H1 (cell line): ENCODE data around the gene LRBA. TPM values are rescaled to one million over a fixed set of nuclear protein-coding genes. Genes with fewer than 3 reads are reported as not detected.
A peak's percentile ranks its signal among the peaks of the same experiment; 100 is the strongest.

ENCODE experiments used
- CTCF ChIA-PET: fragments of 300-600 bp; sonication (Branson Sonifier 250); formaldehyde crosslinking; loops from one replicate; lab custom pipeline; 2021; ENCODE audit not compliant: partially characterized antibody; lab: Charles Lee
- POLR2A ChIA-PET: fragments of 300-600 bp; sonication (Branson Sonifier 250); formaldehyde crosslinking; loops from one replicate; lab custom pipeline; 2021; ENCODE audit warnings: inconsistent platforms; ENCODE audit not compliant: partially characterized antibody; lab: Charles Lee
- DNase-seq, 2 experiments: peaks; one replicate each; pipeline versions ENCODE4 v3.0.0 to v3.0.0-alpha.2; 2010 to 2022; ENCODE audit warnings: low spot score in 2 of 2, low read depth in 1 of 2, mixed read lengths in 1 of 2
- FAIRE-seq: peaks from 2 replicates; lab custom pipeline; 2011; peaks lifted over from hg19 to GRCh38; lab: Jason Lieb, UNC
- H2AFZ ChIP-seq: 2 replicates; pipeline ENCODE4 v1.8.1; 2012; ENCODE audit warnings: low read length, inconsistent platforms
- H2AK5ac ChIP-seq: 2 replicates; pipeline ENCODE4 v1.6.1; 2013; ENCODE audit warnings: low read depth, low read length
- H2BK120ac ChIP-seq: replicated peaks from 2 replicates; pipeline ENCODE3; 2013; ENCODE audit warnings: low read depth, low read length, inconsistent platforms
- H2BK12ac ChIP-seq: 2 replicates; pipeline ENCODE4 v1.6.1; 2013; ENCODE audit warnings: low read depth, low read length
- H2BK15ac ChIP-seq: 2 replicates; pipeline ENCODE4 v1.6.1; 2013; ENCODE audit warnings: low read length
- H2BK20ac ChIP-seq: 2 replicates; pipeline ENCODE4 v1.6.1; 2013; ENCODE audit warnings: low read length
- H2BK5ac ChIP-seq: 2 replicates; pipeline ENCODE4 v1.6.1; 2013; ENCODE audit warnings: low read depth, low read length
- H3K14ac ChIP-seq: 2 replicates; pipeline ENCODE4 v1.6.1; 2013; ENCODE audit warnings: inconsistent platforms; ENCODE audit not compliant: insufficient read length
- H3K18ac ChIP-seq: 2 replicates; pipeline ENCODE4 v1.6.1; 2013; ENCODE audit warnings: low read length; ENCODE audit errors: extremely low read depth
- H3K23ac ChIP-seq: 2 replicates; pipeline ENCODE4 v1.6.1; 2013; ENCODE audit warnings: inconsistent platforms; ENCODE audit not compliant: insufficient read length
- H3K23me2 ChIP-seq: 2 replicates; pipeline ENCODE4 v1.6.1; 2013; ENCODE audit warnings: low read depth, low read length
- H3K27ac ChIP-seq: 2 replicates; pipeline ENCODE4 v1.6.1; 2011; ENCODE audit warnings: low read depth, low read length, inconsistent platforms
- H3K27me3 ChIP-seq, 4 experiments: replicated peaks in 1 of 4; 1 replicate in 1 of 4; 2 replicates in 3 of 4; pipeline versions ENCODE4 v1.6.1 to v1.8.1; 2011 to 2013; ENCODE audit warnings: low read length in 3 of 4, mild to moderate bottlenecking in 3 of 4, inconsistent platforms in 2 of 4, mixed read lengths in 2 of 4, moderate library complexity in 1 of 4; ENCODE audit not compliant: control insufficient read depth in 3 of 4, insufficient read depth in 3 of 4; ENCODE audit errors: extremely low read depth in 1 of 4
- H3K36me3 ChIP-seq, 4 experiments: 2 replicates each; pipeline versions ENCODE4 v1.6.1 to v1.8.1; 2011 to 2013; ENCODE audit warnings: mild to moderate bottlenecking in 4 of 4, low read length in 3 of 4, moderate library complexity in 2 of 4, control low read depth in 1 of 4, inconsistent platforms in 1 of 4; ENCODE audit not compliant: insufficient read depth in 4 of 4, control insufficient read depth in 2 of 4
- H3K4ac ChIP-seq: replicated peaks from 2 replicates; pipeline ENCODE3; 2013; ENCODE audit warnings: low read length, low read depth, mixed read lengths, inconsistent platforms; ENCODE audit not compliant: insufficient read length
- H3K4me1 ChIP-seq, 4 experiments: replicated peaks in 1 of 4; 1 replicate in 1 of 4; 2 replicates in 3 of 4; pipeline versions ENCODE4 v1.6.1 to v1.8.1; 2011 to 2013; ENCODE audit warnings: low read length in 3 of 4, inconsistent platforms in 2 of 4, mixed read lengths in 1 of 4; ENCODE audit not compliant: insufficient read depth in 4 of 4, control insufficient read depth in 3 of 4
- H3K4me2 ChIP-seq, 2 experiments: 2 replicates each; pipeline versions ENCODE4 v1.6.1 to v1.8.1; 2011 to 2013; ENCODE audit warnings: low read depth in 2 of 2, low read length in 2 of 2, control low read depth in 1 of 2, inconsistent platforms in 1 of 2, mild to moderate bottlenecking in 1 of 2; ENCODE audit not compliant: insufficient read depth in 1 of 2
- H3K4me3 ChIP-seq, 4 experiments: fragments of 200-600, 300-600 bp in 1 of 4; sonication (generic), shearing (Covaris generic), sonication (Bioruptor Twin) in 1 of 4; 2 replicates each; pipeline versions ENCODE4 v1.5.1 to v1.8.1; 2011 to 2016; ENCODE audit warnings: low read length in 4 of 4, low read depth in 3 of 4, control low read depth in 2 of 4, inconsistent platforms in 2 of 4, mild to moderate bottlenecking in 2 of 4, mixed read lengths in 1 of 4, moderate library complexity in 1 of 4; ENCODE audit not compliant: insufficient read depth in 2 of 4; ENCODE audit errors: extremely low read depth in 1 of 4
- H3K56ac ChIP-seq: replicated peaks from 2 replicates; pipeline ENCODE3; 2013; ENCODE audit warnings: low read depth, mild to moderate bottlenecking, mixed read lengths, low read length, inconsistent platforms; ENCODE audit not compliant: insufficient read length
- H3K79me1 ChIP-seq: 2 replicates; pipeline ENCODE4 v1.6.1; 2013; ENCODE audit warnings: low read depth, low read length, control low read depth
- H3K79me2 ChIP-seq, 2 experiments: 2 replicates each; pipeline versions ENCODE4 v1.6.1 to v1.8.1; 2012 to 2013; ENCODE audit warnings: low read length in 2 of 2, mild to moderate bottlenecking in 2 of 2, inconsistent platforms in 1 of 2; ENCODE audit not compliant: insufficient read depth in 2 of 2, control insufficient read depth in 1 of 2
- H3K9ac ChIP-seq, 4 experiments: replicated peaks in 1 of 4; 1 replicate in 1 of 4; 2 replicates in 3 of 4; pipeline versions ENCODE4 v1.6.1 to v1.8.1; 2011 to 2013; ENCODE audit warnings: low read depth in 3 of 4, low read length in 3 of 4, control low read depth in 2 of 4, mild to moderate bottlenecking in 2 of 4, moderate library complexity in 2 of 4, inconsistent platforms in 1 of 4; ENCODE audit errors: extremely low read depth in 1 of 4
- H3K9me3 ChIP-seq, 2 experiments: 2 replicates each; pipeline versions ENCODE4 v1.6.1 to v1.8.1; 2012 to 2013; ENCODE audit warnings: mild to moderate bottlenecking in 2 of 2, moderate library complexity in 2 of 2, control low read depth in 1 of 2, inconsistent platforms in 1 of 2, low read depth in 1 of 2, low read length in 1 of 2, mixed read lengths in 1 of 2; ENCODE audit not compliant: insufficient read depth in 2 of 2
- H4K20me1 ChIP-seq, 2 experiments: replicated peaks in 1 of 2; 2 replicates each; pipeline versions ENCODE3 to v1.8.1; 2011 to 2013; ENCODE audit warnings: inconsistent platforms in 2 of 2, low read length in 2 of 2, mild to moderate bottlenecking in 1 of 2; ENCODE audit not compliant: insufficient read depth in 2 of 2, control insufficient read depth in 1 of 2
- H4K5ac ChIP-seq: 2 replicates; pipeline ENCODE4 v1.6.1; 2013; ENCODE audit warnings: low read length, low read depth, mixed read lengths, inconsistent platforms; ENCODE audit not compliant: insufficient read length
- H4K8ac ChIP-seq: 2 replicates; pipeline ENCODE4 v1.8.0; 2013; ENCODE audit warnings: mild to moderate bottlenecking, moderate library complexity, low read length, inconsistent platforms; ENCODE audit not compliant: insufficient read depth; ENCODE audit errors: extremely low read depth
- H4K91ac ChIP-seq: replicated peaks from 2 replicates; pipeline ENCODE3; 2013; ENCODE audit warnings: low read length, mixed read lengths, inconsistent platforms; ENCODE audit not compliant: insufficient read length
- CTCF ChIP-seq, 3 experiments: IDR thresholded peaks; 1 replicate in 2 of 3; 2 replicates in 1 of 3; pipeline versions ENCODE4 v1.5.1 to v1.6.1; 2011; ENCODE audit warnings: low read length in 3 of 3, mild to moderate bottlenecking in 3 of 3, inconsistent platforms in 2 of 3, low read depth in 1 of 3, moderate library complexity in 1 of 3; ENCODE audit not compliant: insufficient read depth in 1 of 3; ENCODE audit errors: control extremely low read depth in 1 of 3
- RAD21 ChIP-seq, 2 experiments: IDR thresholded peaks in 1 of 2; conservative IDR thresholded peaks in 1 of 2; 2 replicates each; pipeline ENCODE4 v1.6.1; 2011; ENCODE audit warnings: low read depth in 2 of 2, low read length in 2 of 2, improper control_type of control experiment in 1 of 2, inconsistent platforms in 1 of 2, mild to moderate bottlenecking in 1 of 2, moderate library complexity in 1 of 2
- TAF7 ChIP-seq: optimal IDR thresholded peaks from 2 replicates; pipeline ENCODE3; 2011; ENCODE audit warnings: low read depth, mild to moderate bottlenecking, inconsistent platforms, low read length, moderate library complexity, borderline replicate concordance
- WGBS, 2 experiments: shearing (Covaris generic) in 1 of 2; methylation state at CpG; one replicate each; pipeline versions ENCODE4 v1.1.6 to v1.1.7; 2013 to 2015; ENCODE audit warnings: low lambda C conversion rate in 2 of 2, mixed read lengths in 2 of 2, inconsistent platforms in 1 of 2, low coverage in 1 of 2, missing lambda C conversion rate in 1 of 2; ENCODE audit not compliant: insufficient replicate concordance in 2 of 2, insufficient coverage in 1 of 2, insufficient read length in 1 of 2; ENCODE audit errors: extremely low coverage in 1 of 2, missing lambda C conversion rate in 1 of 2; 5-methylcytosine and 5-hydroxymethylcytosine counted together
- polyA plus RNA-seq, 7 experiments: library from polyadenylated mRNA; depleted of rRNA in 3 of 7; stranded (reverse) in 5 of 7; unstranded in 2 of 7; fragments of >200 nt in 5 of 7; fragments of 200-250 nt in 2 of 7; gene quantifications; 1 replicate in 5 of 7; 2 replicates in 1 of 7; 4 replicates in 1 of 7; pipeline versions ENCODE4 v1.2.1 to v1.2.3, GENCODE V29; 2011 to 2013; ENCODE audit warnings: missing spikeins in 2 of 7, mixed read lengths in 2 of 7
- total RNA-seq: library from RNA; stranded (reverse); fragmentation: NEBNext Ultra II Directional; extraction: Animal tissue kit (Norgen Biotek cat#: 25700); gene quantifications from 2 replicates; pipeline ENCODE4 v1.2.1, GENCODE V29; 2021

LRBA gene
- total and polyA plus RNA-seq, 2 of the 8 experiments (the other 6 are each of a cell fraction or from before 2014, with no cell fraction given): 54.6 to 83.2 TPM

- H3K4me3 ChIP-seq: no peak overlapping the region
- ChIA-PET POLR2A (no interaction called here), CTCF (interaction anchor here (0.8 to 4.8 kb wide), 3 partner anchors 8 to 263 kb away, joined by 3 to 34 read pairs (median 3); no protein-coding TSS in a partner anchor)
- peaks cover 0 to 2% (median under 1%) of the 10 kb centered on the region in 4 experiments; a peak in 4 of 7 replicates for H3K4me1 ChIP-seq
- TF ChIP-seq TAF7 (no peak), RAD21 (IDR thresholded peaks at IDR 0.05 in 1 of 2, conservative IDR thresholded peaks at IDR 0.05 in 1 of 2; ENCODE audit: low read depth in 2 of 2, low read length in 2 of 2) (peak in 1 of 2 experiments; percentile 30; a peak in 3 of 4 replicates), CTCF (IDR thresholded peaks at IDR 0.05; ENCODE audit: control extremely low read depth in 1 of 3, insufficient read depth in 1 of 3, low read depth in 1 of 3, low read length in 3 of 3) (peak in 2 of 3 experiments; percentile 9 to 21; a peak in 2 of 4 replicates)
- no peak overlapping the region for H3K27ac ChIP-seq
- H3K23me2 ChIP-seq: peaks cover 2% of the 10 kb centered on the region; the same call in 1 of the 2 replicates
- H2BK5ac ChIP-seq: no peak overlapping the region
- H3K79me1 ChIP-seq: no peaks in the 10 kb centered on the region
- H4K91ac ChIP-seq: no peak overlapping the region
- H3K23ac ChIP-seq: no peak overlapping the region
- WGBS, 2 experiments: 63% methylated on average over 7 of the region's 7 CpGs; no CpG with 5 or more reads in 1 of the 2 experiments
- no peaks in the 10 kb centered on the region for H3K27me3 ChIP-seq
- no peaks in the 10 kb centered on the region for H3K36me3 ChIP-seq
- no peak overlapping the region for H3K14ac ChIP-seq
- H2AFZ ChIP-seq: no peak overlapping the region
- no peak overlapping the region for H2BK12ac ChIP-seq
- no peak overlapping the region for H3K56ac ChIP-seq
- no peak overlapping the region for H3K18ac ChIP-seq
- no peak overlapping the region for H4K5ac ChIP-seq
- H3K4ac ChIP-seq: no peak overlapping the region
- H2BK15ac ChIP-seq: no peak overlapping the region
- no peak overlapping the region for H2AK5ac ChIP-seq
- no peaks in the 10 kb centered on the region for H3K9me3 ChIP-seq
- peak overlapping the region; percentile 63; the same call in 1 of the 2 replicates for H4K8ac ChIP-seq
- FAIRE-seq (no peak), DNase-seq (no peak)
- no peaks in the 10 kb centered on the region for H4K20me1 ChIP-seq
- H2BK20ac ChIP-seq: no peak overlapping the region
- H2BK120ac ChIP-seq: no peak overlapping the region
- H3K4me2 ChIP-seq: no peak overlapping the region
- H3K79me2 ChIP-seq: no peaks in the 10 kb centered on the region
- H3K9ac ChIP-seq: no peak overlapping the region
Measured at GRCh38 chr4:150251752-150252190, 763.3 kb downstream of the LRBA start.
